GM03348 (cell line): Measurements from ENCODE around the gene IWS1.
A peak's percentile ranks its signal among the peaks of the same experiment; 100 is the strongest.
"Not testable (repeated sequence)": the region's sequence is repeated elsewhere in the genome, so short reads cannot be mapped to it uniquely, and the experiment has no call there.

Experiments used
- DNase-seq: peaks from one replicate; pipeline ENCODE4 v3.0.0; 2012; ENCODE audit warnings: low spot score

IWS1 gene

GRCh38 chr2:127454595-127455565 is 71.4 kb downstream of the IWS1 start:
- no peak for DNase-seq

- DNase-seq, result no peak
These were observed 72.7 kb downstream of the IWS1 start for GRCh38 chr2:127453392-127454171.

GRCh38 chr2:127453013-127453391 is 73.3 kb downstream of the IWS1 start:
- no peak for DNase-seq

- not testable (repeated sequence) for DNase-seq
These were observed 73.9 kb downstream of the IWS1 start for GRCh38 chr2:127452423-127452822.

GRCh38 chr2:127451981-127452380 is 74.3 kb downstream of the IWS1 start:
- DNase-seq, result no peak

GRCh38 chr2:127449898-127450297 is 76.4 kb downstream of the IWS1 start:
- no peak for DNase-seq

- no peak for DNase-seq
These were observed 76.9 kb downstream of the IWS1 start for GRCh38 chr2:127449414-127449813.

GRCh38 chr2:127448526-127448925 is 77.8 kb downstream of the IWS1 start:
- peak; percentile 67 for DNase-seq

- no peak for DNase-seq
These were observed 86.9 kb downstream of the IWS1 start for GRCh38 chr2:127439343-127439742.

GRCh38 chr2:127437781-127438726 is 88.2 kb downstream of the IWS1 start:
- no peak for DNase-seq

- DNase-seq, result no peak
These were observed 89.2 kb downstream of the IWS1 start for GRCh38 chr2:127437056-127437455.

- no peak for DNase-seq
These were observed 91.8 kb downstream of the IWS1 start for GRCh38 chr2:127434515-127434914.

- no peak for DNase-seq
These were observed 94.8 kb downstream of the IWS1 start for GRCh38 chr2:127431408-127432023.
